GM13976 (cell line): Measurements from ENCODE around the gene MIOS.

Source experiments
- DNase-seq: peaks from one replicate; pipeline ENCODE4 v3.0.0; 2012; ENCODE audit warnings: low spot score
- in situ Hi-C: fragments of 300-500 bp; cut with MboI; formaldehyde crosslinking; loops from one replicate; pipeline ENCODE4 v1.12.0; 2022; ENCODE audit warnings: low sequenced_read_pairs, mixed read lengths, inconsistent platforms; ENCODE audit not compliant: unreplicated experiment
- TF ChIP-seq, protein P1 (sequence below): IDR thresholded peaks from 2 replicates; pipeline ENCODE4 v1.5.1; 2012; ENCODE audit warnings: borderline replicate concordance, mild to moderate bottlenecking; ENCODE audit not compliant: insufficient read depth; ENCODE audit errors: extremely low read depth, missing control alignments, control extremely low read depth

Gene MIOS

DNA sequence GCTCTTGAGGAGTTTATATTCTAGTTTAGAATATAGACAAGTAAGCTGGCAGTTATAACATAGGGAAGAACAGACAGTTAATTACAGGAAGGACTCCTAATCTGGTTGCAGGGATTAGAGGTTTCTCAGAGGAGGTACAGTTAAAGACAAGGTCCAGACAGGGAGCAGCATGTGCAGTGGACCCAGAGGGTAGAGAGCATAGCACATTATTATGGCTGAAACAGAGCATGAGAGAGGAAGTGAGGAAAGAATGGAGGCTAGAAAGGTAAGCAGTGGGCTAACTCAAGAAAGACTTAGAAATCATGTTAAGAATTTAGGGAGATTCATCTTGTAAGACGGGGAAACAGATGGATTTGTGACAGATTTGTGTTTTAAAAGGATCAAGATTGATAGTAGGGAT, 9.7 kb downstream of the MIOS start:
- TF ChIP-seq, protein P1, sequence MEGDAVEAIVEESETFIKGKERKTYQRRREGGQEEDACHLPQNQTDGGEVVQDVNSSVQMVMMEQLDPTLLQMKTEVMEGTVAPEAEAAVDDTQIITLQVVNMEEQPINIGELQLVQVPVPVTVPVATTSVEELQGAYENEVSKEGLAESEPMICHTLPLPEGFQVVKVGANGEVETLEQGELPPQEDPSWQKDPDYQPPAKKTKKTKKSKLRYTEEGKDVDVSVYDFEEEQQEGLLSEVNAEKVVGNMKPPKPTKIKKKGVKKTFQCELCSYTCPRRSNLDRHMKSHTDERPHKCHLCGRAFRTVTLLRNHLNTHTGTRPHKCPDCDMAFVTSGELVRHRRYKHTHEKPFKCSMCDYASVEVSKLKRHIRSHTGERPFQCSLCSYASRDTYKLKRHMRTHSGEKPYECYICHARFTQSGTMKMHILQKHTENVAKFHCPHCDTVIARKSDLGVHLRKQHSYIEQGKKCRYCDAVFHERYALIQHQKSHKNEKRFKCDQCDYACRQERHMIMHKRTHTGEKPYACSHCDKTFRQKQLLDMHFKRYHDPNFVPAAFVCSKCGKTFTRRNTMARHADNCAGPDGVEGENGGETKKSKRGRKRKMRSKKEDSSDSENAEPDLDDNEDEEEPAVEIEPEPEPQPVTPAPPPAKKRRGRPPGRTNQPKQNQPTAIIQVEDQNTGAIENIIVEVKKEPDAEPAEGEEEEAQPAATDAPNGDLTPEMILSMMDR = no peak
- in situ Hi-C loops = no loop called here
- no peak for DNase-seq

DNA sequence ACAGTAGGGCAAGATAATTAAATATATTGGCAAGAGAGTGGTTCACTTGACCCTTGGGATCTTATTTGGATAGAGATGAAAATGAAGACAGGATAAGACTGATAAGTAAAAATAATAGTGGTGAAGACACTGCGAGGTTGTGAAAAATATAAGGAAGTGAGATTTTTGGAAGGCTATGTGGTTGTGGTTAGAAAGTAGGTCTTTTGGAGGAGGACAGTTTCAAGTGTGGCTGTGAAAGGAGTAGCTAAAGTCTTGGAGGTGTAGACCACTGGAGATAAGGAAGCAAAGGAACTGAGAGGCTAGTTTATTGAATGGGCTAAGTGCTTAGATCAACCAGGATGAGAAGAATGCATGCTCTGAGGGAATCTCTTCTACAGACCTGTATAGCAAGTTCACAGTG, 11.2 kb downstream of the MIOS start:
- DNase-seq = no peak
- in situ Hi-C loops = no loop called here
- TF ChIP-seq, protein P1 = no peak

DNA sequence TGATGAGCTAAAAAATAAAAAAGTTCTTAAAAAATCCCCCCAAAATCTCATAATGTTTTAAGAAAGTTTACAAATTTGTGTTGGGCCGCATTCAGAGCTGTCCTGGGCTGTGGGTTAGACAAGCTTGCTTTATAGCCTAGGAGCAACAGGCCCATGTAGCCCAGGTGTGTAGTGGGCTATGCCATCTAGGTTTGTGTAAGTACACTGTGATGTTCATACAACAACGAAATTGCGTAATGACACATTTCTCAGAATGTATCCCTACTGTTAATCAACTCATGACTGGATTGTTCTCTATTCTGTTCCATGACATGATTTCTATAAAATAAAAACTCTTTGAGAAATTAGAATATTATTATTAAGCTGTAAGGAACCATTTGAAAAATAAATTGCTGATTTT, 13.0 kb downstream of the MIOS start:
- DNase-seq = no peak
- in situ Hi-C loops = no loop called here
- TF ChIP-seq, protein P1 = no peak

DNA sequence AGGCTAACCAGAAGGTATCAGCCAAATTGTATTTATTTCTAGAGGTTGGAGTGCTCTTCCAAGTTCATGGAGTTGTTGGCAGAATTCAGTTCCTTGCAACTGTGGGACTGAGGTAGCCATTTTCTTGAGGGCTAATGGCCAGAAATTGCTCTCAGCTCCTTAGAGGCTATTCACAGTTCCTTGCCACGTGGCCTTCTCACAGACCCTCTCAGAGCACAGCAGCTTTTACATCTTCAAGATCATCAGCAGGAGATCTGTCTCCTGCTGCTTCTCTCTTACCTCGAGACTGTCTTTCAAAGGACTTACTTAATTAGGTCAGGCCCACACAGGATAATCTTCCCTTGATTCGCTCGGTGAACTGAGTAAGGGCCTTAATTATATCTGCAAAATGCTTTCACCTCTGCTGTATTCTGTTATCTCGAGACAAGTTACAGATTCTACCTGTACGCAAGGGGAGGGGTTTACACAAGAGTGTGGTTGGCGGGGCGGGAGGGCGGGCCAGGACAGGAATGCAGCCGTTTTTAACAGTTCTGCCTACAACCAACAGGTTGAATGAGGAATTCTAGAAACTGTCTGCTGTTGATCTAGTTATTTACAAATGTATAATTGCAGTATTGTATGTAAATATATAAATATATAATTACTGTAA, 15.0 kb downstream of the MIOS start:
- DNase-seq = no peak

DNA sequence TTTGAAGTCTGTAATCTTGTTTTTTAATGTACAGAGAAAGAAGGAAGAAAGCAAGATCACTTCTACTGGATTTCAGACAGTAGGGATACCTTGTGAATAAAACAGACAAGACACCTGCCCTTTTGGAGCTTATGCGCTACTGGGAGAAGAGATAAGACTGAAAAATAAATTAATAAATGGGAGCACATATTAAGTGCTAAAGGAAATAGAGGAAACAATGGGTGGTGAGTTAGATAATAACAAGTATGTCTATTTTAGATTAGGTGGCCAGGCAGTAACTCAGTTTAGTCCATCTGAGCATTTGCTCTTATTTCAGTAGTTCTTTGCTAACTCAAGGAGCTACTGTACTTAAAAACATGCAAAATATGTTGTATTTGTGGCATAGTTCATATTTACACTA, 15.9 kb downstream of the MIOS start:
- TF ChIP-seq, protein P1 = no peak
- in situ Hi-C loops = no loop called here

More for the DNA sequence above, 15.0 kb downstream of the MIOS start:
- in situ Hi-C loops = no loop called here
- TF ChIP-seq, protein P1 = no peak

DNA sequence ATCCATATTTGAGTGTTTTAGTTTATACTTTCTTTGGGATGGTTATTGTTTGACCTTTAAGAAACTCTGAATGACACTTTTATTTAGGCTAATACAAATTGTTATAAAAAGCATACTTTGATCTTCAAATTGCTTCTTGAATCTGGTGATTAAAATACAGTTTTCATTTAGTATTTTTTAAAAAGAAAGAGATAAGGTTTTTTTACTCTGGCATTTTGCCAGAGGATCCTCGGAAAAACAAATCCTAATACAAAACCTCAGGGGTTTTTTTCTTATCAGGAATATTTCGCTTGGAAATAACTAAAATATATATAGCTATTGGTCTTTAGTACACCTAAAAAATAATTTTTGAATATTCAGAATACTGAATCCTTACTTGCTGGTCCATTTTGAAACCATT, 17.0 kb downstream of the MIOS start:
- TF ChIP-seq, protein P1 = no peak
- in situ Hi-C loops = no loop called here
- DNase-seq = no peak

More for the DNA sequence above, 15.9 kb downstream of the MIOS start:
- no peak for DNase-seq
